Measurements from ENCODE around the gene CAPNS1. TPM values are rescaled to one million over a fixed set of nuclear protein-coding genes. Genes with fewer than 3 reads are reported as not detected.
"Not testable (repeated sequence)": the region's sequence is repeated elsewhere in the genome, so short reads cannot be mapped to it uniquely, and the experiment has no call there.

Gene CAPNS1
- polyA plus RNA-seq, 4 donors: 461 to 599 (median 568) TPM

- no peak for DNase-seq (ENCODE audit: low read depth in 4 of 4, low spot score in 3 of 4)
Measured at GRCh38 chr19:36113894-36114720, 25.8 kb upstream of the CAPNS1 start.

GRCh38 chr19:36114721-36115452 lies 25.0 kb upstream of the CAPNS1 start, which contains the start of gene POLR2I:
POLR2I (minus strand) TSS chr19:36114875; CDS start chr19:36114856, 19 bp downstream.
- DNase-seq (ENCODE audit: low read depth in 4 of 4, low spot score in 3 of 4): peak; percentile 97 to 100 (median 99)

GRCh38 chr19:36115453-36116343 lies 24.2 kb upstream of the CAPNS1 start, which contains the start of gene TBCB:
TBCB (plus strand) TSS chr19:36115468; CDS start chr19:36115561, 93 bp downstream.
- DNase-seq (ENCODE audit: low read depth in 4 of 4, low spot score in 3 of 4): no peak

- DNase-seq (ENCODE audit: low read depth in 4 of 4, low spot score in 3 of 4): no peak
Measured at GRCh38 chr19:36116344-36116637, 23.6 kb upstream of the CAPNS1 start.

- no peak for DNase-seq (ENCODE audit: low read depth in 4 of 4, low spot score in 3 of 4)
Measured at GRCh38 chr19:36120092-36120983, 19.5 kb upstream of the CAPNS1 start.

GRCh38 chr19:36120984-36121358 lies 18.9 kb upstream of the CAPNS1 start:
- no peak for DNase-seq (ENCODE audit: low read depth in 4 of 4, low spot score in 3 of 4)

- no peak for DNase-seq (ENCODE audit: low read depth in 4 of 4, low spot score in 3 of 4)
Measured at GRCh38 chr19:36121486-36122124, 18.3 kb upstream of the CAPNS1 start.

- DNase-seq (ENCODE audit: low read depth in 4 of 4, low spot score in 3 of 4): no peak
Measured at GRCh38 chr19:36125557-36125956, 14.3 kb upstream of the CAPNS1 start.

- no peak for DNase-seq (ENCODE audit: low read depth in 4 of 4, low spot score in 3 of 4)
Measured at GRCh38 chr19:36128392-36128736, 11.5 kb upstream of the CAPNS1 start.

GRCh38 chr19:36131221-36131620 lies 8.6 kb upstream of the CAPNS1 start:
- not testable (repeated sequence) for DNase-seq (ENCODE audit: low read depth in 4 of 4, low spot score in 3 of 4)

GRCh38 chr19:36134867-36135266 lies 5.0 kb upstream of the CAPNS1 start:
- not testable (repeated sequence) for DNase-seq (ENCODE audit: low read depth in 4 of 4, low spot score in 3 of 4)

- DNase-seq (ENCODE audit: low read depth in 4 of 4, low spot score in 3 of 4): no peak
Measured at GRCh38 chr19:36136964-36137686, 2.7 kb upstream of the CAPNS1 start.

GRCh38 chr19:36139120-36139472 lies 770 bp upstream of the CAPNS1 start:
- DNase-seq (ENCODE audit: low read depth in 4 of 4, low spot score in 3 of 4): no peak

- DNase-seq (ENCODE audit: low read depth in 4 of 4, low spot score in 3 of 4): peak in 2 of 4 donors; percentile 18 to 26
Measured at GRCh38 chr19:36140304-36141038, 605 bp downstream of the CAPNS1 start.

- peak in 2 of 4 donors; percentile 41 to 49 for DNase-seq (ENCODE audit: low read depth in 4 of 4, low spot score in 3 of 4)
Measured at GRCh38 chr19:36141039-36141927, 1.4 kb downstream of the CAPNS1 start.

- no peak for DNase-seq (ENCODE audit: low read depth in 4 of 4, low spot score in 3 of 4)
Measured at GRCh38 chr19:36142046-36142445, 2.2 kb downstream of the CAPNS1 start.

GRCh38 chr19:36142496-36142895 lies 2.6 kb downstream of the CAPNS1 start:
- no peak for DNase-seq (ENCODE audit: low read depth in 4 of 4, low spot score in 3 of 4)

Measured in left renal pelvis (tissue), 4 donors.